Fibroblast of villous mesenchyme (primary cell): Measurements from ENCODE around the gene DNAH11. TPM values are rescaled to one million over a fixed set of nuclear protein-coding genes. Genes with fewer than 3 reads are reported as not detected.

ENCODE experiments used
- DNase-seq: peaks from one replicate; pipeline ENCODE4 v3.0.0-alpha.2; 2010; ENCODE audit warnings: low read depth
- H3K4me3 ChIP-seq: 2 replicates; pipeline ENCODE4 v1.5.1; 2011; ENCODE audit warnings: low read depth, mild to moderate bottlenecking, low read length
- total RNA-seq: library from RNA; depleted of rRNA; stranded (reverse); fragments of >200 nt; gene quantifications from 2 replicates; pipeline ENCODE4 v1.2.3, GENCODE V29; 2012
- TF ChIP-seq, protein P1 (sequence below): IDR thresholded peaks from 2 replicates; pipeline ENCODE4 v1.5.1; 2012; ENCODE audit warnings: low read depth, mild to moderate bottlenecking, low read length; ENCODE audit not compliant: insufficient read depth

Gene DNAH11
- total RNA-seq, 1 donor = under 0.01 TPM

GRCh38 chr7:21603462-21603861 lies 60.6 kb downstream of the DNAH11 start:
- H3K4me3 ChIP-seq = no peak overlapping the region
- no peak for DNase-seq
- TF ChIP-seq, protein P1, sequence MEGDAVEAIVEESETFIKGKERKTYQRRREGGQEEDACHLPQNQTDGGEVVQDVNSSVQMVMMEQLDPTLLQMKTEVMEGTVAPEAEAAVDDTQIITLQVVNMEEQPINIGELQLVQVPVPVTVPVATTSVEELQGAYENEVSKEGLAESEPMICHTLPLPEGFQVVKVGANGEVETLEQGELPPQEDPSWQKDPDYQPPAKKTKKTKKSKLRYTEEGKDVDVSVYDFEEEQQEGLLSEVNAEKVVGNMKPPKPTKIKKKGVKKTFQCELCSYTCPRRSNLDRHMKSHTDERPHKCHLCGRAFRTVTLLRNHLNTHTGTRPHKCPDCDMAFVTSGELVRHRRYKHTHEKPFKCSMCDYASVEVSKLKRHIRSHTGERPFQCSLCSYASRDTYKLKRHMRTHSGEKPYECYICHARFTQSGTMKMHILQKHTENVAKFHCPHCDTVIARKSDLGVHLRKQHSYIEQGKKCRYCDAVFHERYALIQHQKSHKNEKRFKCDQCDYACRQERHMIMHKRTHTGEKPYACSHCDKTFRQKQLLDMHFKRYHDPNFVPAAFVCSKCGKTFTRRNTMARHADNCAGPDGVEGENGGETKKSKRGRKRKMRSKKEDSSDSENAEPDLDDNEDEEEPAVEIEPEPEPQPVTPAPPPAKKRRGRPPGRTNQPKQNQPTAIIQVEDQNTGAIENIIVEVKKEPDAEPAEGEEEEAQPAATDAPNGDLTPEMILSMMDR = no peak

- TF ChIP-seq, protein P1 = no peak
- H3K4me3 ChIP-seq = no peak overlapping the region
- peak; percentile 22 for DNase-seq
Observed at GRCh38 chr7:21603972-21604749, 61.3 kb downstream of the DNAH11 start.

DNA sequence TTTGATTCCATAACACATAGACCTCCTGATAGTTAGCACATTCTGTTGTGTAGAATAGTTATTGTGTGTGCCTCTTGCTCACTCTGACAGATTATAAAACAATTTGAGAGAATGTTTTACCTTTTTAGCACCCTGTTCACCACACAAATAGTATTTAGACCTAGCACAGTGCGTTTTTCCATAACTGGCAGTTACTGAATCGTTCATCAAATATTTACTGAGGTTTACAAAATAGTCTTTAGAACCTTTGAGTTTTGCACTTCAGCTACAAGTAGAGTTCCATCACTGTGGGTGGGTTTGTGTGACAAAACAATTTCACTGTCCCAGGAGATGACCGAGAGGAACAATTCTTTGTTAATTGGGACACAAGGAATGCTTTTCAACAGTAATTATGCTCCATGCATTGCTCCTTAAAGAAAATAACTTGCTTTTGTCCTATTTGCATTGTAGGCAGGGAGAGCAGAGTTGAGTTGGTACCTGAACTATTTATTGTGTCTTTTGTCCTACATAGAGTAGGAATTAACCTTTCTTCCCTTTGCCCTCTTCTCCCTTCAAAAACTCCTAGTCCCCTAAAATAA lies 62.3 kb downstream of the DNAH11 start:
- no peak overlapping the region for H3K4me3 ChIP-seq
- TF ChIP-seq, protein P1 = no peak
- no peak for DNase-seq

- TF ChIP-seq, protein P1 = no peak
- DNase-seq = no peak
- H3K4me3 ChIP-seq = no peak overlapping the region
Observed at GRCh38 chr7:21608465-21608864, 65.6 kb downstream of the DNAH11 start.

GRCh38 chr7:21611129-21611528 lies 68.3 kb downstream of the DNAH11 start:
- TF ChIP-seq, protein P1 = no peak
- DNase-seq = no peak
- H3K4me3 ChIP-seq = no peak overlapping the region

GRCh38 chr7:21616091-21616490 lies 73.3 kb downstream of the DNAH11 start:
- TF ChIP-seq, protein P1 = no peak
- no peak overlapping the region for H3K4me3 ChIP-seq
- DNase-seq = no peak
